HEK293 (cell line): ENCODE results near the gene KRTAP5-1.

ENCODE experiments used
- CTCF ChIA-PET: fragments of 350-600 bp; formaldehyde crosslinking; extraction: SDS; loops from one replicate; lab custom pipeline; 2021; ENCODE audit warnings: antibody characterized with exemption; lab: Yijun Ruan, JAX
- POLR2A ChIA-PET: fragments of 300-600 bp; formaldehyde crosslinking; extraction: SDS; loops from one replicate; lab custom pipeline; 2020; ENCODE audit warnings: antibody characterized with exemption, inconsistent platforms; lab: Yijun Ruan, JAX
- H3K27ac ChIP-seq: fragments of 200-500 bp; sonication (Bioruptor generic); 2 replicates; pipeline ENCODE4 v1.5.1; 2014; ENCODE audit warnings: low read depth, low read length, control low read depth, inconsistent platforms; ENCODE audit errors: extremely low read depth
- H3K36me3 ChIP-seq, 2 experiments: fragments of 200-500 bp in 1 of 2; sonication (Bioruptor generic) in 1 of 2; 1 replicate in 1 of 2; 2 replicates in 1 of 2; pipeline ENCODE4 v1.5.1; 2014 to 2017; ENCODE audit warnings: inconsistent platforms in 2 of 2, low read length in 2 of 2; ENCODE audit not compliant: control insufficient read depth in 2 of 2, insufficient read depth in 1 of 2
- H3K4me1 ChIP-seq: fragments of 200-500 bp; sonication (Bioruptor generic); 2 replicates; pipeline ENCODE4 v1.5.1; 2014; ENCODE audit warnings: mild to moderate bottlenecking, low read length, inconsistent platforms; ENCODE audit not compliant: control insufficient read depth, insufficient read depth
- H3K4me3 ChIP-seq: 2 replicates; pipeline ENCODE4 v1.5.1; 2011; ENCODE audit warnings: low read depth, mild to moderate bottlenecking, control low read depth, low read length, moderate library complexity
- H3K9me3 ChIP-seq: fragments of 200-500 bp; sonication (Bioruptor generic); 2 replicates; pipeline ENCODE4 v1.5.1; 2014; ENCODE audit warnings: low read depth, low read length, inconsistent platforms; ENCODE audit not compliant: control insufficient read depth, insufficient read depth
- HIC1 ChIP-seq: fragments of 450-650 bp; formaldehyde crosslinking; IDR thresholded peaks from 2 replicates; pipeline ENCODE4 v1.5.1; 2016; ENCODE audit warnings: missing biosample characterization, missing genetic modification characterization
- KLF1 ChIP-seq: fragments of 450-650 bp; formaldehyde crosslinking; IDR thresholded peaks from 2 replicates; pipeline ENCODE4 v1.5.1; 2016; ENCODE audit warnings: missing biosample characterization, missing genetic modification characterization
- KLF8 ChIP-seq: fragments of 450-650 bp; formaldehyde crosslinking; IDR thresholded peaks from 2 replicates; pipeline ENCODE4 v1.5.1; 2016; ENCODE audit warnings: missing biosample characterization, missing genetic modification characterization
- MEIS1 ChIP-seq: sonication (generic); formaldehyde crosslinking; IDR thresholded peaks from 2 replicates; pipeline ENCODE4 v1.8.1; 2022; ENCODE audit warnings: missing genetic modification reagents, mild to moderate bottlenecking, borderline replicate concordance
- MZF1 ChIP-seq: fragments of 450-650 bp; formaldehyde crosslinking; IDR thresholded peaks from 2 replicates; pipeline ENCODE4 v1.5.1; 2017; ENCODE audit warnings: missing biosample characterization, missing genetic modification characterization, borderline replicate concordance
- OSR2 ChIP-seq: fragments of 450-650 bp; formaldehyde crosslinking; IDR thresholded peaks from 2 replicates; pipeline ENCODE4 v1.5.1; 2016; ENCODE audit warnings: missing biosample characterization, missing genetic modification characterization
- PATZ1 ChIP-seq: fragments of 450-650 bp; formaldehyde crosslinking; IDR thresholded peaks from 2 replicates; pipeline ENCODE4 v1.5.1; 2016; ENCODE audit warnings: missing biosample characterization, missing genetic modification characterization
- YY2 ChIP-seq: fragments of 450-650 bp; formaldehyde crosslinking; IDR thresholded peaks from 2 replicates; pipeline ENCODE4 v1.5.1; 2016; ENCODE audit warnings: missing biosample characterization, missing genetic modification characterization
- ZNF132 ChIP-seq: fragments of 450-650 bp; formaldehyde crosslinking; IDR thresholded peaks from 2 replicates; pipeline ENCODE4 v1.5.1; 2017; ENCODE audit warnings: missing biosample characterization, missing genetic modification characterization, borderline replicate concordance
- ZNF169 ChIP-seq: fragments of 450-650 bp; formaldehyde crosslinking; IDR thresholded peaks from 2 replicates; pipeline ENCODE4 v1.5.1; 2016; ENCODE audit warnings: missing biosample characterization, missing genetic modification characterization
- ZNF23 ChIP-seq: fragments of 450-650 bp; formaldehyde crosslinking; IDR thresholded peaks from 2 replicates; pipeline ENCODE4 v1.5.1; 2016; ENCODE audit warnings: missing biosample characterization, missing genetic modification characterization, borderline replicate concordance
- ZNF248 ChIP-seq: fragments of 450-650 bp; formaldehyde crosslinking; IDR thresholded peaks from 2 replicates; pipeline ENCODE4 v1.5.1; 2017; ENCODE audit warnings: missing biosample characterization, missing genetic modification characterization
- ZNF335 ChIP-seq: fragments of 450-650 bp; formaldehyde crosslinking; conservative IDR thresholded peaks from 2 replicates; pipeline ENCODE4 v1.5.1; 2016; ENCODE audit warnings: missing biosample characterization, missing genetic modification characterization
- ZNF423 ChIP-seq: fragments of 450-650 bp; formaldehyde crosslinking; IDR thresholded peaks from 2 replicates; pipeline ENCODE4 v1.5.1; 2016; ENCODE audit warnings: missing biosample characterization, missing genetic modification characterization
- ZNF610 ChIP-seq: fragments of 450-650 bp; formaldehyde crosslinking; IDR thresholded peaks from 2 replicates; pipeline ENCODE4 v1.5.1; 2016; ENCODE audit warnings: missing biosample characterization, missing genetic modification characterization, borderline replicate concordance
- ZNF629 ChIP-seq: fragments of 450-650 bp; formaldehyde crosslinking; IDR thresholded peaks from 2 replicates; pipeline ENCODE4 v1.5.1; 2017; ENCODE audit warnings: missing biosample characterization, missing genetic modification characterization
- ZNF658 ChIP-seq: fragments of 450-650 bp; formaldehyde crosslinking; IDR thresholded peaks from 2 replicates; pipeline ENCODE4; 2016; ENCODE audit warnings: missing biosample characterization, missing genetic modification characterization
- ZNF670 ChIP-seq: fragments of 450-650 bp; formaldehyde crosslinking; IDR thresholded peaks from 2 replicates; pipeline ENCODE4 v1.5.1; 2016; ENCODE audit warnings: missing biosample characterization, missing genetic modification characterization, low read depth
- ZNF768 ChIP-seq: fragments of 450-650 bp; formaldehyde crosslinking; IDR thresholded peaks from 2 replicates; pipeline ENCODE4 v1.5.1; 2018; ENCODE audit warnings: missing biosample characterization, mild to moderate bottlenecking, missing genetic modification characterization
- ZNF777 ChIP-seq: fragments of 450-650 bp; formaldehyde crosslinking; IDR thresholded peaks from 2 replicates; pipeline ENCODE4 v1.5.1; 2017; ENCODE audit warnings: missing biosample characterization, missing genetic modification characterization, borderline replicate concordance
- ZSCAN18 ChIP-seq: fragments of 450-650 bp; formaldehyde crosslinking; IDR thresholded peaks from 2 replicates; pipeline ENCODE4 v1.5.1; 2016; ENCODE audit warnings: missing biosample characterization, missing genetic modification characterization
- TF ChIP-seq, protein P1 (sequence below): fragments of 450-650 bp; formaldehyde crosslinking; IDR thresholded peaks from 2 replicates; pipeline ENCODE4 v1.5.1; 2016; ENCODE audit warnings: missing biosample characterization, missing genetic modification characterization
- TF ChIP-seq, protein P2 (sequence below): fragments of 450-650 bp; formaldehyde crosslinking; IDR thresholded peaks from 2 replicates; pipeline ENCODE4 v1.5.1; 2017; ENCODE audit warnings: missing biosample characterization, missing genetic modification characterization
- TF ChIP-seq, protein P3 (sequence below): fragments of 450-650 bp; formaldehyde crosslinking; IDR thresholded peaks from 2 replicates; pipeline ENCODE4 v1.5.1; 2016; ENCODE audit warnings: missing biosample characterization, missing genetic modification characterization

KRTAP5-1 gene

DNA sequence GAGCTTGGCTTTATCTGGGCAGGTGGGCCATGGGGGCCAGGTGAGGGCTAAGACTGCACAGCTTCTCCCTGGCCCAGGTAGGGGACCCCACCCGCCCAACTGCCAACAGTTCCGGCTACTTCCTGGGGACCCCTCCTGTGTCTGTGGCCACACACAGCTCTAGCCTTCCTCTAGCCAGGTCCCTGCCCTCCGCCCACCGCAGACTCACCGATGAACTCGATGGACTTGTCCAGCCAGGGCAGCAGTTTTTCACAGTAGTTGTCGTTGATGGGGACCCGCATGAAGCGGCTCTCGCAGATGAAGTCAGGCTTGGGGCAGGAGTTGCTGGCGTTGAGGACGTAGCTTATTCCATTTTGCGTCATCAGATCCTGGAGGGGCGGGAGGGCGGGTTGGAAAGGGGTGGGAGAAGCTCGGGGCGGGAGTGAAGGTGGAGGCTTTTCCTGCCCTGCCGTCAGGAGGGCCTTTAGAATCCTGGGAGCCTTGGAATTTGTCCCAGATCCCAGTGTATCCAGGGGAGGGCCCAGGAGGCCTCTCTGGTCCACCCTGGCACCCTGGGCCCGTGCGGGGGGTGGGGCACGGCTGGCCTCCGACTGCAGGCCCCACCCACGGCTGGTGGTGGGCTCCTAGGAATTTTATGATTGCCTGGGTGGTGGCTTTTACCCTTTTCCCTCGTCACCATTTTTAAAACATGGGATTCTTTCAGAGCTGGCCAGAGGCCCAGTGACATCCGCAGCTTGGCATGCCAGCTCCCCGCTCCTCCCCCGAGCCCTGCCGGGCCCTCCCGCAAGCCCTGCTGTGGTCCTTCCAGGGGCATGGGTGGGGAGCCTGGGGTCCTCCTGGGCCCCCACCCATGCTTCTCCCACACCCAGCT lies 26.9 kb downstream of the KRTAP5-1 start:
- H3K36me3 ChIP-seq, result peaks cover 0 to 57% of the 10 kb centered on the region in 2 experiments; a peak in 1 of 3 replicates
- POLR2A ChIA-PET, result interaction anchor here (0.6 to 0.7 kb wide), 3 partner anchors 10 to 13 kb away, joined by 3 to 6 read pairs (median 4); no protein-coding TSS in a partner anchor
- H3K9me3 ChIP-seq, result no peaks in the 10 kb centered on the region
- CTCF ChIA-PET, result interaction anchor here (0.6 to 1.4 kb wide), 5 partner anchors 8 to 29 kb away, joined by 3 to 5 read pairs (median 3); no protein-coding TSS in a partner anchor
- H3K4me3 ChIP-seq, result no peak overlapping the region
- H3K4me1 ChIP-seq, result no peaks in the 10 kb centered on the region
- H3K27ac ChIP-seq, result no peak overlapping the region
- TF ChIP-seq ZNF629 (tag by site-specific recombination) (no peak), ZNF423 (no peak), ZNF248 (tag by site-specific recombination) (no peak), ZNF658 (tag by site-specific recombination) (no peak), KLF8 (tag by site-specific recombination) (0 out of 2 replicates have a peak, but pooled peaks have one; percentile 17), ZNF23 (tag by site-specific recombination) (no peak), ZSCAN18 (tag by site-specific recombination) (no peak), ZNF335 (tag by site-specific recombination) (no peak), KLF1 (tag by site-specific recombination) (peak; percentile 48; the same call in 1 of the 2 replicates), MZF1 (tag by site-specific recombination) (no peak), OSR2 (tag by site-specific recombination) (no peak), YY2 (tag by site-specific recombination) (no peak), PATZ1 (tag by site-specific recombination) (no peak), ZNF132 (tag by site-specific recombination) (no peak), ZNF610 (no peak), ZNF777 (no peak), ZNF670 (tag by site-specific recombination) (no peak), MEIS1 (CRISPR knock-in tag) (no peak), ZNF169 (tag by site-specific recombination) (no peak), HIC1 (tag by site-specific recombination) (peak; percentile 25; the same call in 1 of the 2 replicates), ZNF768 (tag by site-specific recombination) (no peak)
- TF ChIP-seq, protein P1, sequence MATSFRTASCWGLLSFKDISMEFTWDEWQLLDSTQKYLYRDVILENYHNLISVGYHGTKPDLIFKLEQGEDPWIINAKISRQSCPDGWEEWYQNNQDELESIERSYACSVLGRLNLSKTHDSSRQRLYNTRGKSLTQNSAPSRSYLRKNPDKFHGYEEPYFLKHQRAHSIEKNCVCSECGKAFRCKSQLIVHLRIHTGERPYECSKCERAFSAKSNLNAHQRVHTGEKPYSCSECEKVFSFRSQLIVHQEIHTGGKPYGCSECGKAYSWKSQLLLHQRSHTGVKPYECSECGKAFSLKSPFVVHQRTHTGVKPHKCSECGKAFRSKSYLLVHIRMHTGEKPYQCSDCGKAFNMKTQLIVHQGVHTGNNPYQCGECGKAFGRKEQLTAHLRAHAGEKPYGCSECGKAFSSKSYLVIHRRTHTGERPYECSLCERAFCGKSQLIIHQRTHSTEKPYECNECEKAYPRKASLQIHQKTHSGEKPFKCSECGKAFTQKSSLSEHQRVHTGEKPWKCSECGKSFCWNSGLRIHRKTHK (tag by site-specific recombination), result no peak
- TF ChIP-seq, protein P2, sequence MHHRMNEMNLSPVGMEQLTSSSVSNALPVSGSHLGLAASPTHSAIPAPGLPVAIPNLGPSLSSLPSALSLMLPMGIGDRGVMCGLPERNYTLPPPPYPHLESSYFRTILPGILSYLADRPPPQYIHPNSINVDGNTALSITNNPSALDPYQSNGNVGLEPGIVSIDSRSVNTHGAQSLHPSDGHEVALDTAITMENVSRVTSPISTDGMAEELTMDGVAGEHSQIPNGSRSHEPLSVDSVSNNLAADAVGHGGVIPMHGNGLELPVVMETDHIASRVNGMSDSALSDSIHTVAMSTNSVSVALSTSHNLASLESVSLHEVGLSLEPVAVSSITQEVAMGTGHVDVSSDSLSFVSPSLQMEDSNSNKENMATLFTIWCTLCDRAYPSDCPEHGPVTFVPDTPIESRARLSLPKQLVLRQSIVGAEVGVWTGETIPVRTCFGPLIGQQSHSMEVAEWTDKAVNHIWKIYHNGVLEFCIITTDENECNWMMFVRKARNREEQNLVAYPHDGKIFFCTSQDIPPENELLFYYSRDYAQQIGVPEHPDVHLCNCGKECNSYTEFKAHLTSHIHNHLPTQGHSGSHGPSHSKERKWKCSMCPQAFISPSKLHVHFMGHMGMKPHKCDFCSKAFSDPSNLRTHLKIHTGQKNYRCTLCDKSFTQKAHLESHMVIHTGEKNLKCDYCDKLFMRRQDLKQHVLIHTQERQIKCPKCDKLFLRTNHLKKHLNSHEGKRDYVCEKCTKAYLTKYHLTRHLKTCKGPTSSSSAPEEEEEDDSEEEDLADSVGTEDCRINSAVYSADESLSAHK, result no peak
- TF ChIP-seq, protein P3, sequence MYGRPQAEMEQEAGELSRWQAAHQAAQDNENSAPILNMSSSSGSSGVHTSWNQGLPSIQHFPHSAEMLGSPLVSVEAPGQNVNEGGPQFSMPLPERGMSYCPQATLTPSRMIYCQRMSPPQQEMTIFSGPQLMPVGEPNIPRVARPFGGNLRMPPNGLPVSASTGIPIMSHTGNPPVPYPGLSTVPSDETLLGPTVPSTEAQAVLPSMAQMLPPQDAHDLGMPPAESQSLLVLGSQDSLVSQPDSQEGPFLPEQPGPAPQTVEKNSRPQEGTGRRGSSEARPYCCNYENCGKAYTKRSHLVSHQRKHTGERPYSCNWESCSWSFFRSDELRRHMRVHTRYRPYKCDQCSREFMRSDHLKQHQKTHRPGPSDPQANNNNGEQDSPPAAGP (tag by site-specific recombination), result peak; percentile 22; the same call in 1 of the 2 replicates
